DND-41 (cell line): ENCODE data around the gene MVB12B.

Experiments used
- ATAC-seq: fragments of 200-7000 bp; cut with Tn5 transposase; 3 replicates; pipeline ENCODE4 v1.9.1; 2021; ENCODE audit warnings: low read depth; ENCODE audit not compliant: insufficient read depth
- DNase-seq: peaks from one replicate; pipeline ENCODE4 v3.0.0-alpha.2; 2020
- H2AFZ ChIP-seq: 2 replicates; pipeline ENCODE4 v1.6.0; 2012; ENCODE audit warnings: low read depth, low read length
- H3K27ac ChIP-seq: 2 replicates; pipeline ENCODE4 v1.5.1; 2012; ENCODE audit warnings: low read length, inconsistent platforms
- H3K27me3 ChIP-seq: fragments of 200-600 bp; sonication (generic); 2 replicates; pipeline ENCODE4 v1.6.0; 2012; ENCODE audit warnings: low read length, mild to moderate bottlenecking, inconsistent platforms; ENCODE audit not compliant: insufficient read depth, poor library complexity
- H3K36me3 ChIP-seq: 2 replicates; pipeline ENCODE4 v1.5.1; 2012; ENCODE audit warnings: low read length, inconsistent platforms; ENCODE audit not compliant: insufficient read depth
- H3K4me1 ChIP-seq: 2 replicates; pipeline ENCODE4 v1.5.1; 2012; ENCODE audit warnings: mild to moderate bottlenecking, low read length; ENCODE audit not compliant: insufficient read depth
- H3K4me2 ChIP-seq: 2 replicates; pipeline ENCODE4 v1.6.0; 2012; ENCODE audit warnings: mild to moderate bottlenecking, moderate library complexity, low read length, inconsistent platforms; ENCODE audit not compliant: insufficient read depth
- H3K4me3 ChIP-seq, 2 experiments: fragments of 200-600 bp in 1 of 2; shearing (Covaris generic) in 1 of 2; 2 replicates each; pipeline ENCODE4 v1.5.1; 2012 to 2016; ENCODE audit warnings: inconsistent platforms in 2 of 2, low read length in 2 of 2, mild to moderate bottlenecking in 2 of 2, low read depth in 1 of 2, moderate library complexity in 1 of 2
- H3K79me2 ChIP-seq: 2 replicates; pipeline ENCODE4 v1.6.0; 2012; ENCODE audit warnings: low read length, inconsistent platforms; ENCODE audit not compliant: insufficient read depth
- H3K9ac ChIP-seq: 2 replicates; pipeline ENCODE4 v1.6.0; 2012; ENCODE audit warnings: low read depth, mild to moderate bottlenecking, inconsistent platforms, low read length, moderate library complexity
- H3K9me3 ChIP-seq: 2 replicates; pipeline ENCODE4 v1.5.1; 2012; ENCODE audit warnings: low read length, moderate library complexity, mild to moderate bottlenecking, inconsistent platforms; ENCODE audit not compliant: insufficient read depth, severe bottlenecking
- H4K20me1 ChIP-seq: 2 replicates; pipeline ENCODE4 v1.6.0; 2012; ENCODE audit warnings: low read length; ENCODE audit not compliant: insufficient read depth
- CTCF ChIP-seq: IDR thresholded peaks from 2 replicates; pipeline ENCODE4 v1.5.1; 2012; ENCODE audit warnings: borderline replicate concordance, low read length, moderate library complexity, mild to moderate bottlenecking; ENCODE audit not compliant: poor library complexity, severe bottlenecking; ENCODE audit errors: extremely low read depth
- EZH2 ChIP-seq: IDR thresholded peaks from 3 replicates; pipeline ENCODE4 v1.6.1; 2012; ENCODE audit warnings: borderline replicate concordance, low read depth, mild to moderate bottlenecking, moderate library complexity, low read length, inconsistent platforms; ENCODE audit not compliant: severe bottlenecking

MVB12B gene

DNA sequence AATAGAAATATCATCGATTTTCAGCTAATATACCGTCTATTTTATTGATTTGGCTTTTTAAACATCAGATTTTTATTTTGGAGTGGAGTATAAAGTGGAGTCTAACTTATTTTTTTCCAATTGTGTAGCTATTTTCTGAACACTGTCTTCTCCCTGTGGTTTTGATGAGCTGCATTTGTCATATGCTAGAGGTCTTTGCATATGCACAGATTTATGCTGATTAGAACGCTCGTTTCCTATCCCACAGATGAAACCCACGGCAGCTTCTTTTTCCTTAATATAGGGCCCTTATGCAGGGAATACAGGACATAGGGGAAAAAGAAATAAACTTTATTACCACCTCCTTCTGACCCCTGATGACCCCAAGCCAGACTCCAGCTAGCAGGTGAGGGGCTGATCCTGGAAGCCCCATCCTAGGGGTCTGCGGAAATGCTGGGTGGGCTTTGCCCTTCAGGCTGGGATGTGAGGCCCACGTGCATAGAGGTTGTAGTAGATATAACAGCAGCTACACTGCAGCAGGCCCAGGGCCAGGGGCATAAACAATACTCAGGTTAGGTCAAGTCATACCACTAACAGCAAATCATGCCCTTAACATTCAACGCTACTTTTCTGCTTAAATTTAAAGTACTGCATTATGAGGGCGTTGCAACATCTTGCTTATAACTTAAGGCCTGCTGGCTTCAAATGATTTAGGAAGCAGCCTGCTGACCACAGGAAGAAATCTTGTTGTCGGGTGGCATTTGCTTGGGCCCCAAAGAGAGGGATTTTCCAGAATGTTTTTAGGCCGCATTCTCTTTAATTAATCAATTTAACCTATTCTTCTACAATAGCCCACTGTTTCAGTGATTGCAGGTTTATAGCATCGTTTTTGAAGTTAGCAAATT, 28.5 kb downstream of the MVB12B start:
- no peak for TF ChIP-seq EZH2
- no peak for TF ChIP-seq CTCF
- Histone ChIP-seq H3K4me1 (no peaks in the 10 kb centered on the region), H3K4me3 (no peak overlapping the region), H3K9me3 (no peaks in the 10 kb centered on the region), H3K79me2 (no peaks in the 10 kb centered on the region), H3K27me3 (no peaks in the 10 kb centered on the region), H2AFZ (no peak overlapping the region), H3K9ac (no peak overlapping the region), H4K20me1 (no peaks in the 10 kb centered on the region), H3K36me3 (no peaks in the 10 kb centered on the region), H3K27ac (no peak overlapping the region), H3K4me2 (no peak overlapping the region)
- DNase-seq (no peak), ATAC-seq (no peak)

- Histone ChIP-seq H3K79me2 (no peaks in the 10 kb centered on the region), H2AFZ (no peak overlapping the region), H3K27ac (no peak overlapping the region), H3K9me3 (peaks cover 9% of the 10 kb centered on the region), H3K9ac (no peak overlapping the region), H4K20me1 (no peaks in the 10 kb centered on the region), H3K4me3 (no peak overlapping the region), H3K36me3 (no peaks in the 10 kb centered on the region), H3K4me2 (no peak overlapping the region), H3K4me1 (no peaks in the 10 kb centered on the region), H3K27me3 (no peaks in the 10 kb centered on the region)
- no peak for TF ChIP-seq CTCF
- TF ChIP-seq EZH2, result no peak
- DNase-seq (no peak), ATAC-seq (no peak)
Measured at GRCh38 chr9:126357074-126357473, 30.4 kb downstream of the MVB12B start.

DNA sequence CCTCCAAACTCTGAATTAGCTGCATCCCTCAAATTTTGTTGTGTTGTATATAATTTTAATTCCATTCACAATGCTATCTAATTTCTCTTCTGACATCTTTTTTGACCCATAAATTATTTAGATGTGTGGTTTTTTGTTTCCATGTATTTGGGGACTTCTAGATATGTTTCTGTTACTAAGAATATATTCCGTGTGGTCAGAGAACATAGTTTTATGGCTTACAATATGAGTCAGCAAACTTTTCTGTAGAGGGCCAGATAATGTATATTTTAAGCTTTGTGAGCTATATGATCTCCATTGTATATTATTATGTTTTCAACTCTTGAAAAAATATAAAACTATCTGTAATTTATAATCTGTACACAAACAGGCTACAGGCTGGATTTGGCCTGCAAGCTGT, 33.4 kb downstream of the MVB12B start:
- no peak for ATAC-seq
- no peaks in the 10 kb centered on the region for H3K27me3 ChIP-seq
- no peak for DNase-seq

More for the DNA sequence above, 33.4 kb downstream of the MVB12B start:
- Histone ChIP-seq H3K4me1 (no peaks in the 10 kb centered on the region), H3K79me2 (no peaks in the 10 kb centered on the region), H3K27ac (no peak overlapping the region), H3K9ac (no peak overlapping the region), H3K36me3 (no peaks in the 10 kb centered on the region), H2AFZ (no peak overlapping the region), H4K20me1 (no peaks in the 10 kb centered on the region), H3K9me3 (peaks cover 11% of the 10 kb centered on the region), H3K4me3 (no peak overlapping the region), H3K4me2 (no peak overlapping the region)
- TF ChIP-seq EZH2, result no peak
- no peak for TF ChIP-seq CTCF
